Measurements from ENCODE around the gene GHDC. TPM values are rescaled to one million over a fixed set of nuclear protein-coding genes. Genes with fewer than 3 reads are reported as not detected.

The GHDC gene
- total and polyA plus RNA-seq, 7 donors, result 4.7 to 11.5 (median 7.7) TPM

- no peak overlapping the region for H3K27ac ChIP-seq
- ATAC-seq (no peak), DNase-seq (peak in 1 of 2 donors; percentile 26)
- no peaks in the 10 kb centered on the region for H3K9me3 ChIP-seq
- intact Hi-C loops (cut with DNase I), result no loop called here
- TF ChIP-seq CTCF (IDR thresholded peaks at IDR 0.05), result no peak
- H3K4me3 ChIP-seq, result no peak overlapping the region
- peaks cover 18% of the 10 kb centered on the region for H3K4me1 ChIP-seq
- H3K36me3 ChIP-seq (ENCODE audit: insufficient read depth in 1 of 2, low read depth in 1 of 2), result no peaks in the 10 kb centered on the region
- H3K27me3 ChIP-seq (ENCODE audit: insufficient read depth in 3 of 3, low read length in 2 of 3), result peaks cover 0 to 19% (median 5%) of the 10 kb centered on the region in 3 donors
- 77 to 83% (median 79%) methylated on average over 7 of the region's 7 CpGs for WGBS, 3 donors
Measured at GRCh38 chr17:42185621-42185930, 8.7 kb downstream of the GHDC start.

GRCh38 chr17:42184713-42185620 lies 9.3 kb downstream of the GHDC start, which contains the start of gene HCRT:
HCRT (minus strand) TSS chr17:42185452; CDS start chr17:42185365, 87 bp downstream.
- DNase-seq, result no peak
- peak within 1 kb of the TSS; percentile 55 for H3K27ac ChIP-seq
- intact Hi-C loops (cut with DNase I), result loop anchor here in 1 of 2 donors (5.0 kb wide), 1 partner anchor 58 kb away; no protein-coding TSS in a partner anchor
- 83 to 85% (median 83%) methylated on average over 11 of the region's 11 CpGs for WGBS, 3 donors
- peak within 1 kb of the TSS; percentile 69 for H3K4me3 ChIP-seq
- no peaks in the 10 kb centered on the region for H3K36me3 ChIP-seq (ENCODE audit: insufficient read depth in 1 of 2, low read depth in 1 of 2)
- no peak for ATAC-seq
- H3K9me3 ChIP-seq, result no peaks in the 10 kb centered on the region
- TF ChIP-seq CTCF (IDR thresholded peaks at IDR 0.05), result no peak
- peaks cover 0 to 25% (median 5%) of the 10 kb centered on the region in 3 donors for H3K27me3 ChIP-seq (ENCODE audit: insufficient read depth in 3 of 3, low read length in 2 of 3)
- peaks cover 18% of the 10 kb centered on the region for H3K4me1 ChIP-seq

GRCh38 chr17:42183741-42184711 lies 10.3 kb downstream of the GHDC start:
- intact Hi-C loops (cut with DNase I), result loop anchor here in 1 of 2 donors (5.0 kb wide), 1 partner anchor 57 kb away; no protein-coding TSS in a partner anchor
- WGBS, 3 donors, result 6 to 10% (median 8%) methylated on average over 57 to 83 of the region's 83 CpGs
- TF ChIP-seq CTCF (IDR thresholded peaks at IDR 0.05), result peak; percentile 75
- Histone ChIP-seq H3K36me3 (ENCODE audit: insufficient read depth in 1 of 2, low read depth in 1 of 2) (no peaks in the 10 kb centered on the region), H3K27me3 (ENCODE audit: insufficient read depth in 3 of 3, low read length in 2 of 3) (peaks cover 0 to 32% (median 7%) of the 10 kb centered on the region in 3 donors), H3K4me1 (peaks cover 18% of the 10 kb centered on the region), H3K27ac (peak overlapping the region; percentile 55), H3K4me3 (peak overlapping the region; percentile 69), H3K9me3 (no peaks in the 10 kb centered on the region)
- DNase-seq (peak; percentile 80 to 89), ATAC-seq (peak; percentile 75 to 86 (median 82))

GRCh38 chr17:42182927-42183734 lies 11.2 kb downstream of the GHDC start:
- ATAC-seq, result no peak
- H3K27me3 ChIP-seq (ENCODE audit: insufficient read depth in 3 of 3, low read length in 2 of 3), result peaks cover 0 to 32% (median 7%) of the 10 kb centered on the region in 3 donors
- H3K36me3 ChIP-seq (ENCODE audit: insufficient read depth in 1 of 2, low read depth in 1 of 2), result no peaks in the 10 kb centered on the region
- no peak overlapping the region for H3K27ac ChIP-seq
- WGBS, 3 donors, result 73 to 79% (median 79%) methylated on average over 9 of the region's 9 CpGs
- DNase-seq, result no peak
- H3K9me3 ChIP-seq, result no peaks in the 10 kb centered on the region
- TF ChIP-seq CTCF (IDR thresholded peaks at IDR 0.05), result no peak
- H3K4me1 ChIP-seq, result peaks cover 18% of the 10 kb centered on the region
- H3K4me3 ChIP-seq, result peak overlapping the region; percentile 69
- intact Hi-C loops (cut with DNase I), result loop anchor here in 1 of 2 donors (5.0 kb wide), 1 partner anchor 56 kb away; no protein-coding TSS in a partner anchor

Measured in psoas muscle (tissue), 8 donors.